Measurements from ENCODE around the gene TMEM30A.

DNA sequence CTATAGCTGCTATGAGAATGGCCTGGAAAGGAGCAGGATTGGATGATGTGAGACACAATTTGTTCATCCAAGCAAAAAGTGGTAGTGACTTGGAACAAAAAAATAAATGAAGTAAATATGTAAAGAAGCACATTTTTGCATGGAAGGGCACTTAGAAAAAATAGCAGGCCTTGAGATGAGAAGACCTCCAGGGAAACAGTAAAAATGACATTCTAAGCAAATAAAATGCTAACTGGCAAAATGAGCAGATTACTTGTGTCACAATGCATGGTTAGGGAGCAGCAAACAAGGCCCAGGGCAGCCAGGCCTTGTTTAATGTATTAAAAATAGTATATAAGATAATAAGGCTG is 21.2 kb downstream of the TMEM30A start:
- TF ChIP-seq, protein P1, sequence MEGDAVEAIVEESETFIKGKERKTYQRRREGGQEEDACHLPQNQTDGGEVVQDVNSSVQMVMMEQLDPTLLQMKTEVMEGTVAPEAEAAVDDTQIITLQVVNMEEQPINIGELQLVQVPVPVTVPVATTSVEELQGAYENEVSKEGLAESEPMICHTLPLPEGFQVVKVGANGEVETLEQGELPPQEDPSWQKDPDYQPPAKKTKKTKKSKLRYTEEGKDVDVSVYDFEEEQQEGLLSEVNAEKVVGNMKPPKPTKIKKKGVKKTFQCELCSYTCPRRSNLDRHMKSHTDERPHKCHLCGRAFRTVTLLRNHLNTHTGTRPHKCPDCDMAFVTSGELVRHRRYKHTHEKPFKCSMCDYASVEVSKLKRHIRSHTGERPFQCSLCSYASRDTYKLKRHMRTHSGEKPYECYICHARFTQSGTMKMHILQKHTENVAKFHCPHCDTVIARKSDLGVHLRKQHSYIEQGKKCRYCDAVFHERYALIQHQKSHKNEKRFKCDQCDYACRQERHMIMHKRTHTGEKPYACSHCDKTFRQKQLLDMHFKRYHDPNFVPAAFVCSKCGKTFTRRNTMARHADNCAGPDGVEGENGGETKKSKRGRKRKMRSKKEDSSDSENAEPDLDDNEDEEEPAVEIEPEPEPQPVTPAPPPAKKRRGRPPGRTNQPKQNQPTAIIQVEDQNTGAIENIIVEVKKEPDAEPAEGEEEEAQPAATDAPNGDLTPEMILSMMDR (IDR thresholded peaks at IDR 0.05), result no peak
- TF ChIP-seq POLR2A (IDR thresholded peaks at IDR 0.05), result no peak

All from heart left ventricle (tissue), 13 donors.